Esophagus squamous epithelium (tissue), 4 donors: ENCODE results near the gene RFPL3.

Source experiments
- CTCF ChIP-seq, 6 experiments: fragments of 450-650 bp in 4 of 6; fragments of 200-600 bp in 2 of 6; sonication (generic) in 2 of 6; IDR thresholded peaks; one replicate each; pipeline ENCODE4 v1.5.1; 2016 to 2019; ENCODE audit warnings: antibody characterized with exemption in 6 of 6, mild to moderate bottlenecking in 4 of 6, moderate library complexity in 4 of 6
- POLR2A ChIP-seq, 4 donors: fragments of 450-650 bp; IDR thresholded peaks; one replicate each; pipeline ENCODE4 v1.6.1; 2017; ENCODE audit warnings: antibody characterized with exemption in 4 of 4, mild to moderate bottlenecking in 4 of 4, moderate library complexity in 3 of 4

GRCh38 chr22:32324505-32325415 lies 32.9 kb upstream of the RFPL3 start:
- TF ChIP-seq POLR2A (IDR thresholded peaks at IDR 0.05) (no peak), CTCF (IDR thresholded peaks at IDR 0.05) (no peak)
